GM06990 (cell line): Measurements from ENCODE around the gene DBF4B.

Source experiments
- DNase-seq: peaks from one replicate; pipeline ENCODE4 v3.0.0-alpha.2; 2011; ENCODE audit not compliant: insufficient read length; ENCODE audit errors: extremely low read depth
- H3K27me3 ChIP-seq: replicated peaks from 2 replicates; pipeline ENCODE4 v1.6.0; 2011; ENCODE audit warnings: low read length; ENCODE audit not compliant: control insufficient read depth, insufficient read depth
- H3K36me3 ChIP-seq: 2 replicates; pipeline ENCODE4 v1.5.1; 2011; ENCODE audit warnings: low read length; ENCODE audit not compliant: control insufficient read depth, insufficient read depth
- H3K4me3 ChIP-seq: replicated peaks from 2 replicates; pipeline ENCODE4 v1.5.1; 2011; ENCODE audit warnings: low read depth, mild to moderate bottlenecking, control low read depth, low read length
- TF ChIP-seq, protein P1 (sequence below): IDR thresholded peaks from 2 replicates; pipeline ENCODE4 v1.5.1; 2011; ENCODE audit warnings: low read length, control low read depth, mild to moderate bottlenecking, inconsistent platforms; ENCODE audit not compliant: insufficient read depth, poor library complexity, severe bottlenecking

DBF4B gene

GRCh38 chr17:44782326-44782850 lies 73.9 kb downstream of the DBF4B start:
- TF ChIP-seq, protein P1, sequence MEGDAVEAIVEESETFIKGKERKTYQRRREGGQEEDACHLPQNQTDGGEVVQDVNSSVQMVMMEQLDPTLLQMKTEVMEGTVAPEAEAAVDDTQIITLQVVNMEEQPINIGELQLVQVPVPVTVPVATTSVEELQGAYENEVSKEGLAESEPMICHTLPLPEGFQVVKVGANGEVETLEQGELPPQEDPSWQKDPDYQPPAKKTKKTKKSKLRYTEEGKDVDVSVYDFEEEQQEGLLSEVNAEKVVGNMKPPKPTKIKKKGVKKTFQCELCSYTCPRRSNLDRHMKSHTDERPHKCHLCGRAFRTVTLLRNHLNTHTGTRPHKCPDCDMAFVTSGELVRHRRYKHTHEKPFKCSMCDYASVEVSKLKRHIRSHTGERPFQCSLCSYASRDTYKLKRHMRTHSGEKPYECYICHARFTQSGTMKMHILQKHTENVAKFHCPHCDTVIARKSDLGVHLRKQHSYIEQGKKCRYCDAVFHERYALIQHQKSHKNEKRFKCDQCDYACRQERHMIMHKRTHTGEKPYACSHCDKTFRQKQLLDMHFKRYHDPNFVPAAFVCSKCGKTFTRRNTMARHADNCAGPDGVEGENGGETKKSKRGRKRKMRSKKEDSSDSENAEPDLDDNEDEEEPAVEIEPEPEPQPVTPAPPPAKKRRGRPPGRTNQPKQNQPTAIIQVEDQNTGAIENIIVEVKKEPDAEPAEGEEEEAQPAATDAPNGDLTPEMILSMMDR: no peak
- no peak for DNase-seq
- Histone ChIP-seq H3K27me3 (no peaks in the 10 kb centered on the region; the same call in none of the 2 replicates), H3K36me3 (no peaks in the 10 kb centered on the region), H3K4me3 (no peak overlapping the region)

DNA sequence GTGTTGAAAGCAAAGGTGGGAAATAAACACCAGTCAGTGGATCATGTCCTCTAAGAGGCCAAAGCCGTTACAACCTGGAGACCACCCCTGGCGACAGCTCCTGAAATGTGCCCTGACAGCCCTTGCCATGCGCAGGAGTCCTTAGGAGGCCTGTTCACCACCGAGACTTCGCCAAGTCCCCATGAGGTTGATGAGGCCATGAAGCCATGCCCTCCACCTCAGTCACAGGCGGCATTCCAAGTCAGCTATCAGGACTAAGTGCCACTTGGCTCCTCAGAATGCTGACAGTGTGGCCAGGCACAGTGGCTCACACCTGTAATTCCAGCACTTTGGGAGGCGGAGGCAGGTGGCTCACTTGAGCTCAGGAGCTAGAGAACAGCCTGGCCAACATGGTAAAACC lies 77.5 kb downstream of the DBF4B start:
- Histone ChIP-seq H3K4me3 (no peak overlapping the region), H3K36me3 (no peaks in the 10 kb centered on the region), H3K27me3 (no peaks in the 10 kb centered on the region; the same call in none of the 2 replicates)
- TF ChIP-seq, protein P1: no peak
- no peak for DNase-seq

- DNase-seq: no peak
- Histone ChIP-seq H3K27me3 (no peaks in the 10 kb centered on the region; the same call in none of the 2 replicates), H3K36me3 (no peaks in the 10 kb centered on the region), H3K4me3 (no peak overlapping the region)
- TF ChIP-seq, protein P1: no peak
Measured at GRCh38 chr17:44786551-44787081, 78.2 kb downstream of the DBF4B start.

- H3K36me3 ChIP-seq: no peaks in the 10 kb centered on the region
- TF ChIP-seq, protein P1: no peak
- no peaks in the 10 kb centered on the region; the same call in none of the 2 replicates for H3K27me3 ChIP-seq
Measured at GRCh38 chr17:44787271-44787940, 78.9 kb downstream of the DBF4B start.

DNA sequence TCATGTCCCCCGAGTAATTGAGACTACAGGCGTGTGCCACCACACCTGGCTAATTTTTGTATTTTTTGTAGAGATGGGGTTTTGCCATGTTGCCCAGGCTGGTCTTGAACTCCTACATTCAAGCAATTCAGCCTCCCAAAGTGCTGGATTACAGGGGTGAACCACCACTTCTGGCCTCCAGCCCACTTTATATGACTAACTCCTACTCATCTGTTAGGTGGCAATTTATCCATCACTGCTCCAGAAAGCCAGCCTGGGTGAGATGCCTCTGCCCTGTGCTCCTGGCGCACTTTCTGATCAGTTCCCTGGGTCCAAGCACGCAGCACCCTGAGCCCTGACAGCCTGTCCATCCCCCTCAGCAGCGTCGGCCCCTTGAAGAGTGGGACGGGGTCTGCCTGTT lies 79.7 kb downstream of the DBF4B start:
- H3K4me3 ChIP-seq: no peak overlapping the region
- H3K27me3 ChIP-seq: no peaks in the 10 kb centered on the region; the same call in none of the 2 replicates
- no peaks in the 10 kb centered on the region for H3K36me3 ChIP-seq
- TF ChIP-seq, protein P1: no peak
- no peak for DNase-seq

More at GRCh38 chr17:44787271-44787940, 78.9 kb downstream of the DBF4B start:
- DNase-seq: no peak
- no peak overlapping the region for H3K4me3 ChIP-seq
